GM12878 (cell line): ENCODE data around the gene NR1D2. TPM values are rescaled to one million over a fixed set of nuclear protein-coding genes. Genes with fewer than 3 reads are reported as not detected.

Source experiments
- BACH1 ChIP-seq: fragments of 450-650 bp; IDR thresholded peaks from 2 replicates; pipeline ENCODE4 v1.6.1; 2017; ENCODE audit warnings: mild to moderate bottlenecking, borderline replicate concordance
- BCL11A ChIP-seq: IDR thresholded peaks from 2 replicates; pipeline ENCODE4 v1.6.1; 2011; ENCODE audit warnings: low read depth, low read length
- GATAD2B ChIP-seq: fragments of 450-650 bp; conservative IDR thresholded peaks from 2 replicates; pipeline ENCODE4 v1.6.1; 2017; ENCODE audit warnings: low read depth, mild to moderate bottlenecking, moderate library complexity
- ZNF622 ChIP-seq: fragments of 450-650 bp; IDR thresholded peaks from 2 replicates; pipeline ENCODE4 v1.6.1; 2017; ENCODE audit warnings: mild to moderate bottlenecking, inconsistent platforms
- polyA plus RNA-seq, 11 experiments: library from polyadenylated mRNA; depleted of rRNA in 4 of 11; unstranded in 6 of 11; stranded (reverse) in 5 of 11; fragments of >200 nt; fragmentation: Nextera tagmentation in 4 of 11; fragmentation: Illumina TruSeq in 1 of 11; extraction: Ambion mirVana in 4 of 11; extraction: Trizol in 1 of 11; gene quantifications; 1 replicate in 1 of 11; 2 replicates in 10 of 11; pipeline versions ENCODE4 v1.2.1 to v1.2.3, GENCODE V29; 2011 to 2016; ENCODE audit warnings: inconsistent platforms in 2 of 11, missing spikeins in 2 of 11, low read depth in 1 of 11
- total RNA-seq, 4 experiments: library from RNA; depleted of rRNA in 3 of 4; stranded (reverse); fragments of >200 nt in 3 of 4; fragmentation: Illumina TruSeq in 1 of 4; extraction: Trizol in 1 of 4; gene quantifications; 2 replicates each; pipeline versions ENCODE4 v1.2.1 to v1.2.3, GENCODE V29; 2013 to 2021
- TF ChIP-seq, protein P1 (sequence below): IDR thresholded peaks from 2 replicates; pipeline ENCODE4 v1.6.1; 2012; ENCODE audit warnings: improper control_type of control experiment, low read depth, low read length; ENCODE audit not compliant: insufficient replicate concordance
- TF ChIP-seq, protein P2 (sequence below): IDR thresholded peaks from 2 replicates; pipeline ENCODE4 v1.6.1; 2012; ENCODE audit warnings: low read depth, low read length, improper control_type of control experiment
- TF ChIP-seq, protein P3 (sequence below): fragments of 450-650 bp; IDR thresholded peaks from 2 replicates; pipeline ENCODE4 v1.6.1; 2018; ENCODE audit warnings: mild to moderate bottlenecking, low read depth, moderate library complexity; ENCODE audit not compliant: partially characterized antibody
- TF ChIP-seq, protein P4 (sequence below): IDR thresholded peaks from 2 replicates; pipeline ENCODE4 v1.6.1; 2012; ENCODE audit warnings: mild to moderate bottlenecking, low read depth, low read length
- TF ChIP-seq, protein P5 (sequence below): fragments of 450-650 bp; IDR thresholded peaks from 2 replicates; pipeline ENCODE4 v1.6.1; 2016; ENCODE audit warnings: mild to moderate bottlenecking
- TF ChIP-seq, protein P6 (sequence below): fragments of 450-650 bp; conservative IDR thresholded peaks from 2 replicates; pipeline ENCODE4 v1.6.1; 2017; ENCODE audit warnings: mild to moderate bottlenecking, moderate library complexity

The NR1D2 gene
- total and polyA plus RNA-seq, 10 of the 15 experiments (the other 5 are each of a cell fraction or from before 2014, with no cell fraction given): 0.67 to 5.3 (median 2.6) TPM

DNA sequence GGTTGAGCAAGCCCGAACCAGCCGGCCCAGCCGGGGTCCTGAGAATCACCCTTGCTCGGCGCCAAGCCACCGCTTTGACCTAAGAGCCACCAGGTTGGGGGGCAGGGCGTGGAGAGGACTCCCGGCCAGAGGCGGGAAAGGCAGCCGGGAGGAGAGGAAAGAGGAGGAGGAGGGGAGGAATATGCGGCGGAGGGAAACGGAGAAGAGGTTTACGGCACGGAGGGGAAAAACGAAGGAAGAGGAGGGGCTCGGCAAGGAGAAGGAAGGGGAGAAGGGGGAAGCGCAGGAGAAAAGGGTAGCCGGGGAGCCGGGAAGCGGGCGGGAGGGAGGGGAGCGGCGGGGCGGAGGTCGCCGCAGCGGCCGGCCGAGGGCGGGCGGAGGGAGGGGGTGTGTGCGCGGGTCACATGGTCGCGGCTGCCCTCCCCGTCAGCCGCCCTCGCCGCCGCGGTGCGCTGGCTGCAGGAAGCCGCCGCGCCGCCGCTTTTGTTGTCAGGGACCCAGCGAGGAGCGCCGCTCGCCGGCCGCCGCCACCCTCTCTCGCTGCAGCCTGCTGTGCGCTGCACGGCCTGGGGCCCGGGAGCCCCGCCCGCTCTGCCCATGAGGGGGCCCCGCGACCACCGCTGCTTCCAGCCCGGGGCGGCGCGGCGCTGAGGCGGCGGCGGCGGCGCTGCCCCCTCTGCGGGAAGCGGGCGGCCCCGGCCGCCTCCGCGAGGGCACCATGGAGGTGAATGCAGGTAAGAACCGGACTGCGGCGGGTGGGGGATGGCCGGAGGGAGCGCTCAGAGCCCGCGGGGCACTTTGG is at the start of gene NR1D2 (continued):
- TF ChIP-seq BCL11A (no peak), BACH1 (peak; percentile 40; the same call in 1 of the 2 replicates), ZNF622 (no peak), GATAD2B (no peak; the same call in none of the 2 replicates)
- TF ChIP-seq, protein P1, sequence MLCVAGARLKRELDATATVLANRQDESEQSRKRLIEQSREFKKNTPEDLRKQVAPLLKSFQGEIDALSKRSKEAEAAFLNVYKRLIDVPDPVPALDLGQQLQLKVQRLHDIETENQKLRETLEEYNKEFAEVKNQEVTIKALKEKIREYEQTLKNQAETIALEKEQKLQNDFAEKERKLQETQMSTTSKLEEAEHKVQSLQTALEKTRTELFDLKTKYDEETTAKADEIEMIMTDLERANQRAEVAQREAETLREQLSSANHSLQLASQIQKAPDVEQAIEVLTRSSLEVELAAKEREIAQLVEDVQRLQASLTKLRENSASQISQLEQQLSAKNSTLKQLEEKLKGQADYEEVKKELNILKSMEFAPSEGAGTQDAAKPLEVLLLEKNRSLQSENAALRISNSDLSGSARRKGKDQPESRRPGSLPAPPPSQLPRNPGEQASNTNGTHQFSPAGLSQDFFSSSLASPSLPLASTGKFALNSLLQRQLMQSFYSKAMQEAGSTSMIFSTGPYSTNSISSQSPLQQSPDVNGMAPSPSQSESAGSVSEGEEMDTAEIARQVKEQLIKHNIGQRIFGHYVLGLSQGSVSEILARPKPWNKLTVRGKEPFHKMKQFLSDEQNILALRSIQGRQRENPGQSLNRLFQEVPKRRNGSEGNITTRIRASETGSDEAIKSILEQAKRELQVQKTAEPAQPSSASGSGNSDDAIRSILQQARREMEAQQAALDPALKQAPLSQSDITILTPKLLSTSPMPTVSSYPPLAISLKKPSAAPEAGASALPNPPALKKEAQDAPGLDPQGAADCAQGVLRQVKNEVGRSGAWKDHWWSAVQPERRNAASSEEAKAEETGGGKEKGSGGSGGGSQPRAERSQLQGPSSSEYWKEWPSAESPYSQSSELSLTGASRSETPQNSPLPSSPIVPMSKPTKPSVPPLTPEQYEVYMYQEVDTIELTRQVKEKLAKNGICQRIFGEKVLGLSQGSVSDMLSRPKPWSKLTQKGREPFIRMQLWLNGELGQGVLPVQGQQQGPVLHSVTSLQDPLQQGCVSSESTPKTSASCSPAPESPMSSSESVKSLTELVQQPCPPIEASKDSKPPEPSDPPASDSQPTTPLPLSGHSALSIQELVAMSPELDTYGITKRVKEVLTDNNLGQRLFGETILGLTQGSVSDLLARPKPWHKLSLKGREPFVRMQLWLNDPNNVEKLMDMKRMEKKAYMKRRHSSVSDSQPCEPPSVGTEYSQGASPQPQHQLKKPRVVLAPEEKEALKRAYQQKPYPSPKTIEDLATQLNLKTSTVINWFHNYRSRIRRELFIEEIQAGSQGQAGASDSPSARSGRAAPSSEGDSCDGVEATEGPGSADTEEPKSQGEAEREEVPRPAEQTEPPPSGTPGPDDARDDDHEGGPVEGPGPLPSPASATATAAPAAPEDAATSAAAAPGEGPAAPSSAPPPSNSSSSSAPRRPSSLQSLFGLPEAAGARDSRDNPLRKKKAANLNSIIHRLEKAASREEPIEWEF: no peak
- TF ChIP-seq, protein P2, sequence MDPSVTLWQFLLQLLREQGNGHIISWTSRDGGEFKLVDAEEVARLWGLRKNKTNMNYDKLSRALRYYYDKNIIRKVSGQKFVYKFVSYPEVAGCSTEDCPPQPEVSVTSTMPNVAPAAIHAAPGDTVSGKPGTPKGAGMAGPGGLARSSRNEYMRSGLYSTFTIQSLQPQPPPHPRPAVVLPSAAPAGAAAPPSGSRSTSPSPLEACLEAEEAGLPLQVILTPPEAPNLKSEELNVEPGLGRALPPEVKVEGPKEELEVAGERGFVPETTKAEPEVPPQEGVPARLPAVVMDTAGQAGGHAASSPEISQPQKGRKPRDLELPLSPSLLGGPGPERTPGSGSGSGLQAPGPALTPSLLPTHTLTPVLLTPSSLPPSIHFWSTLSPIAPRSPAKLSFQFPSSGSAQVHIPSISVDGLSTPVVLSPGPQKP: no peak
- TF ChIP-seq, protein P3, sequence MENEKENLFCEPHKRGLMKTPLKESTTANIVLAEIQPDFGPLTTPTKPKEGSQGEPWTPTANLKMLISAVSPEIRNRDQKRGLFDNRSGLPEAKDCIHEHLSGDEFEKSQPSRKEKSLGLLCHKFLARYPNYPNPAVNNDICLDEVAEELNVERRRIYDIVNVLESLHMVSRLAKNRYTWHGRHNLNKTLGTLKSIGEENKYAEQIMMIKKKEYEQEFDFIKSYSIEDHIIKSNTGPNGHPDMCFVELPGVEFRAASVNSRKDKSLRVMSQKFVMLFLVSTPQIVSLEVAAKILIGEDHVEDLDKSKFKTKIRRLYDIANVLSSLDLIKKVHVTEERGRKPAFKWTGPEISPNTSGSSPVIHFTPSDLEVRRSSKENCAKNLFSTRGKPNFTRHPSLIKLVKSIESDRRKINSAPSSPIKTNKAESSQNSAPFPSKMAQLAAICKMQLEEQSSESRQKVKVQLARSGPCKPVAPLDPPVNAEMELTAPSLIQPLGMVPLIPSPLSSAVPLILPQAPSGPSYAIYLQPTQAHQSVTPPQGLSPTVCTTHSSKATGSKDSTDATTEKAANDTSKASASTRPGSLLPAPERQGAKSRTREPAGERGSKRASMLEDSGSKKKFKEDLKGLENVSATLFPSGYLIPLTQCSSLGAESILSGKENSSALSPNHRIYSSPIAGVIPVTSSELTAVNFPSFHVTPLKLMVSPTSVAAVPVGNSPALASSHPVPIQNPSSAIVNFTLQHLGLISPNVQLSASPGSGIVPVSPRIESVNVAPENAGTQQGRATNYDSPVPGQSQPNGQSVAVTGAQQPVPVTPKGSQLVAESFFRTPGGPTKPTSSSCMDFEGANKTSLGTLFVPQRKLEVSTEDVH: no peak
- TF ChIP-seq, protein P4, sequence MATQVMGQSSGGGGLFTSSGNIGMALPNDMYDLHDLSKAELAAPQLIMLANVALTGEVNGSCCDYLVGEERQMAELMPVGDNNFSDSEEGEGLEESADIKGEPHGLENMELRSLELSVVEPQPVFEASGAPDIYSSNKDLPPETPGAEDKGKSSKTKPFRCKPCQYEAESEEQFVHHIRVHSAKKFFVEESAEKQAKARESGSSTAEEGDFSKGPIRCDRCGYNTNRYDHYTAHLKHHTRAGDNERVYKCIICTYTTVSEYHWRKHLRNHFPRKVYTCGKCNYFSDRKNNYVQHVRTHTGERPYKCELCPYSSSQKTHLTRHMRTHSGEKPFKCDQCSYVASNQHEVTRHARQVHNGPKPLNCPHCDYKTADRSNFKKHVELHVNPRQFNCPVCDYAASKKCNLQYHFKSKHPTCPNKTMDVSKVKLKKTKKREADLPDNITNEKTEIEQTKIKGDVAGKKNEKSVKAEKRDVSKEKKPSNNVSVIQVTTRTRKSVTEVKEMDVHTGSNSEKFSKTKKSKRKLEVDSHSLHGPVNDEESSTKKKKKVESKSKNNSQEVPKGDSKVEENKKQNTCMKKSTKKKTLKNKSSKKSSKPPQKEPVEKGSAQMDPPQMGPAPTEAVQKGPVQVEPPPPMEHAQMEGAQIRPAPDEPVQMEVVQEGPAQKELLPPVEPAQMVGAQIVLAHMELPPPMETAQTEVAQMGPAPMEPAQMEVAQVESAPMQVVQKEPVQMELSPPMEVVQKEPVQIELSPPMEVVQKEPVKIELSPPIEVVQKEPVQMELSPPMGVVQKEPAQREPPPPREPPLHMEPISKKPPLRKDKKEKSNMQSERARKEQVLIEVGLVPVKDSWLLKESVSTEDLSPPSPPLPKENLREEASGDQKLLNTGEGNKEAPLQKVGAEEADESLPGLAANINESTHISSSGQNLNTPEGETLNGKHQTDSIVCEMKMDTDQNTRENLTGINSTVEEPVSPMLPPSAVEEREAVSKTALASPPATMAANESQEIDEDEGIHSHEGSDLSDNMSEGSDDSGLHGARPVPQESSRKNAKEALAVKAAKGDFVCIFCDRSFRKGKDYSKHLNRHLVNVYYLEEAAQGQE: no peak
- TF ChIP-seq, protein P5, sequence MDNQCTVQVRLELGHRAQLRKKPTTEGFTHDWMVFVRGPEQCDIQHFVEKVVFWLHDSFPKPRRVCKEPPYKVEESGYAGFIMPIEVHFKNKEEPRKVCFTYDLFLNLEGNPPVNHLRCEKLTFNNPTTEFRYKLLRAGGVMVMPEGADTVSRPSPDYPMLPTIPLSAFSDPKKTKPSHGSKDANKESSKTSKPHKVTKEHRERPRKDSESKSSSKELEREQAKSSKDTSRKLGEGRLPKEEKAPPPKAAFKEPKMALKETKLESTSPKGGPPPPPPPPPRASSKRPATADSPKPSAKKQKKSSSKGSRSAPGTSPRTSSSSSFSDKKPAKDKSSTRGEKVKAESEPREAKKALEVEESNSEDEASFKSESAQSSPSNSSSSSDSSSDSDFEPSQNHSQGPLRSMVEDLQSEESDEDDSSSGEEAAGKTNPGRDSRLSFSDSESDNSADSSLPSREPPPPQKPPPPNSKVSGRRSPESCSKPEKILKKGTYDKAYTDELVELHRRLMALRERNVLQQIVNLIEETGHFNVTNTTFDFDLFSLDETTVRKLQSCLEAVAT: no peak
- TF ChIP-seq, protein P6, sequence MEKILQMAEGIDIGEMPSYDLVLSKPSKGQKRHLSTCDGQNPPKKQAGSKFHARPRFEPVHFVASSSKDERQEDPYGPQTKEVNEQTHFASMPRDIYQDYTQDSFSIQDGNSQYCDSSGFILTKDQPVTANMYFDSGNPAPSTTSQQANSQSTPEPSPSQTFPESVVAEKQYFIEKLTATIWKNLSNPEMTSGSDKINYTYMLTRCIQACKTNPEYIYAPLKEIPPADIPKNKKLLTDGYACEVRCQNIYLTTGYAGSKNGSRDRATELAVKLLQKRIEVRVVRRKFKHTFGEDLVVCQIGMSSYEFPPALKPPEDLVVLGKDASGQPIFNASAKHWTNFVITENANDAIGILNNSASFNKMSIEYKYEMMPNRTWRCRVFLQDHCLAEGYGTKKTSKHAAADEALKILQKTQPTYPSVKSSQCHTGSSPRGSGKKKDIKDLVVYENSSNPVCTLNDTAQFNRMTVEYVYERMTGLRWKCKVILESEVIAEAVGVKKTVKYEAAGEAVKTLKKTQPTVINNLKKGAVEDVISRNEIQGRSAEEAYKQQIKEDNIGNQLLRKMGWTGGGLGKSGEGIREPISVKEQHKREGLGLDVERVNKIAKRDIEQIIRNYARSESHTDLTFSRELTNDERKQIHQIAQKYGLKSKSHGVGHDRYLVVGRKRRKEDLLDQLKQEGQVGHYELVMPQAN: peak; percentile 61
